ENCODE data around the gene CDCA7L.
A peak's percentile ranks its signal among the peaks of the same experiment; 100 is the strongest.
"Not testable (repeated sequence)": the region's sequence is repeated elsewhere in the genome, so short reads cannot be mapped to it uniquely, and the experiment has no call there.

CDCA7L gene

GRCh38 chr7:21868576-21868850, 77.2 kb downstream of the CDCA7L start:
- H3K4me1 ChIP-seq (ENCODE audit: control insufficient read depth, low read depth, low read length) = peaks cover 61% of the 10 kb centered on the region
- no peaks in the 10 kb centered on the region for H3K9me3 ChIP-seq (ENCODE audit: control insufficient read depth, low read depth, low read length)
- H3K4me3 ChIP-seq (ENCODE audit: low read length) = peak overlapping the region; percentile 17
- H3K36me3 ChIP-seq (ENCODE audit: control insufficient read depth, low read depth, low read length) = no peaks in the 10 kb centered on the region
- no peak overlapping the region for H3K9ac ChIP-seq (ENCODE audit: low read length)
- peak overlapping the region; percentile 24 for H3K27ac ChIP-seq (ENCODE audit: low read length)
- no peaks in the 10 kb centered on the region for H3K27me3 ChIP-seq (ENCODE audit: control insufficient read depth, insufficient read depth, low read length)

GRCh38 chr7:21867816-21868575, 77.7 kb downstream of the CDCA7L start:
- H3K4me3 ChIP-seq (ENCODE audit: low read length) = peak overlapping the region; percentile 17
- no peak overlapping the region for H3K27ac ChIP-seq (ENCODE audit: low read length)
- H3K27me3 ChIP-seq (ENCODE audit: control insufficient read depth, insufficient read depth, low read length) = no peaks in the 10 kb centered on the region
- H3K36me3 ChIP-seq (ENCODE audit: control insufficient read depth, low read depth, low read length) = no peaks in the 10 kb centered on the region
- no peaks in the 10 kb centered on the region for H3K9me3 ChIP-seq (ENCODE audit: control insufficient read depth, low read depth, low read length)
- peaks cover 61% of the 10 kb centered on the region for H3K4me1 ChIP-seq (ENCODE audit: control insufficient read depth, low read depth, low read length)
- no peak overlapping the region for H3K9ac ChIP-seq (ENCODE audit: low read length)

- Histone ChIP-seq H3K9ac (ENCODE audit: low read length) (no peak overlapping the region), H3K27me3 (ENCODE audit: control insufficient read depth, insufficient read depth, low read length) (no peaks in the 10 kb centered on the region), H3K4me3 (ENCODE audit: low read length) (peak overlapping the region; percentile 16), H3K9me3 (ENCODE audit: control insufficient read depth, low read depth, low read length) (no peaks in the 10 kb centered on the region), H3K36me3 (ENCODE audit: control insufficient read depth, low read depth, low read length) (no peaks in the 10 kb centered on the region), H3K4me1 (ENCODE audit: control insufficient read depth, low read depth, low read length) (peaks cover 56% of the 10 kb centered on the region), H3K27ac (ENCODE audit: low read length) (peak overlapping the region; percentile 60)
Measured at GRCh38 chr7:21867226-21867625, 78.5 kb downstream of the CDCA7L start.

GRCh38 chr7:21866731-21867130, 79.0 kb downstream of the CDCA7L start:
- H3K9me3 ChIP-seq (ENCODE audit: control insufficient read depth, low read depth, low read length) = no peaks in the 10 kb centered on the region
- no peaks in the 10 kb centered on the region for H3K36me3 ChIP-seq (ENCODE audit: control insufficient read depth, low read depth, low read length)
- peaks cover 56% of the 10 kb centered on the region for H3K4me1 ChIP-seq (ENCODE audit: control insufficient read depth, low read depth, low read length)
- no peaks in the 10 kb centered on the region for H3K27me3 ChIP-seq (ENCODE audit: control insufficient read depth, insufficient read depth, low read length)
- H3K4me3 ChIP-seq (ENCODE audit: low read length) = no peak overlapping the region
- no peak overlapping the region for H3K27ac ChIP-seq (ENCODE audit: low read length)
- no peak overlapping the region for H3K9ac ChIP-seq (ENCODE audit: low read length)

- not testable (repeated sequence) for H3K27me3 ChIP-seq (ENCODE audit: control insufficient read depth, insufficient read depth, low read length); H3K36me3 ChIP-seq (ENCODE audit: control insufficient read depth, low read depth, low read length); H3K27ac ChIP-seq (ENCODE audit: low read length); H3K9me3 ChIP-seq (ENCODE audit: control insufficient read depth, low read depth, low read length); H3K9ac ChIP-seq (ENCODE audit: low read length); H3K4me3 ChIP-seq (ENCODE audit: low read length)
- peaks cover 56% of the 10 kb centered on the region for H3K4me1 ChIP-seq (ENCODE audit: control insufficient read depth, low read depth, low read length)
Measured at GRCh38 chr7:21865631-21866204, 80.0 kb downstream of the CDCA7L start.

DNA sequence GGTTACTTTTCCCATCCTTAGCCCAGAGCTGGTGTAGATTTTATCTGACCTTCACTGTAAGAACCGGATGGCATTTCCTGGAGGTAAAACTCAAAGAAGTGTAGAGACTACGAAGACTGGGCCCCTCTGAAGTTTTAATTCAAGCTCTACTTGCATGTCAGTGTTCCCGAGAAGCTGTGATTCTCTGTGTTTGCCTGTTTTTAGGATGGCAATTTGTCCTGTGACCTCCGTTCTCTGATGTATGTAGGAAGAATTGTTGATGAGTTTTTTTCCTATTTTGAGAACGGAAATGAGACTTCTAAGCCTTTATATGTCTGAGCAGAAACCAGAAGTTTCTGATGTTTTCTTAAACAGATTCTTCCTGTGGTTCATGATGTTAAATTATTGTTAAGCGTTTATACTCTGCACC, 94.1 kb downstream of the CDCA7L start:
- Histone ChIP-seq H3K27me3 (ENCODE audit: control insufficient read depth, insufficient read depth, low read length) (no peaks in the 10 kb centered on the region), H3K4me3 (ENCODE audit: low read length) (no peak overlapping the region), H3K36me3 (ENCODE audit: control insufficient read depth, low read depth, low read length) (no peaks in the 10 kb centered on the region), H3K27ac (ENCODE audit: low read length) (no peak overlapping the region), H3K9me3 (ENCODE audit: control insufficient read depth, low read depth, low read length) (no peaks in the 10 kb centered on the region), H3K9ac (ENCODE audit: low read length) (no peak overlapping the region), H3K4me1 (ENCODE audit: control insufficient read depth, low read depth, low read length) (no peaks in the 10 kb centered on the region)

Data from iPS-18a (cell line).